Neuronal stem cell (in vitro differentiated cells): Measurements from ENCODE around the gene CBY2.

Experiments
- DNase-seq: peaks from one replicate; pipeline ENCODE4 v3.0.0-alpha.2; 2013; ENCODE audit warnings: low spot score
- H2AFZ ChIP-seq: one replicate; pipeline ENCODE4 v1.6.1; 2013; ENCODE audit warnings: mild to moderate bottlenecking, low read length, inconsistent platforms
- H2AK5ac ChIP-seq: 2 replicates; pipeline ENCODE4 v1.6.1; 2013; ENCODE audit warnings: low read depth, mild to moderate bottlenecking, inconsistent platforms, low read length, moderate library complexity, mixed read lengths
- H2BK120ac ChIP-seq: 2 replicates; pipeline ENCODE4 v1.6.1; 2013; ENCODE audit warnings: low read depth, mild to moderate bottlenecking, inconsistent platforms, low read length, moderate library complexity, mixed read lengths
- H2BK12ac ChIP-seq: one replicate; pipeline ENCODE4 v1.6.1; 2013; ENCODE audit warnings: low read length, inconsistent platforms
- H2BK15ac ChIP-seq: 2 replicates; pipeline ENCODE4 v1.6.1; 2013; ENCODE audit warnings: mild to moderate bottlenecking, low read length, inconsistent platforms, mixed read lengths
- H2BK5ac ChIP-seq: one replicate; pipeline ENCODE4 v1.6.1; 2013; ENCODE audit warnings: inconsistent platforms, mild to moderate bottlenecking, low read length, moderate library complexity
- H3K14ac ChIP-seq: one replicate; pipeline ENCODE4 v1.6.1; 2013; ENCODE audit warnings: low read length, inconsistent platforms
- H3K18ac ChIP-seq: 2 replicates; pipeline ENCODE4 v1.6.1; 2013; ENCODE audit warnings: low read length, inconsistent platforms
- H3K23ac ChIP-seq: 2 replicates; pipeline ENCODE4 v1.6.1; 2013; ENCODE audit warnings: low read depth, mild to moderate bottlenecking, mixed read lengths, low read length, inconsistent platforms; ENCODE audit not compliant: poor library complexity
- H3K27ac ChIP-seq: replicated peaks from 3 replicates; pipeline ENCODE4 v1.5.1; 2013; ENCODE audit warnings: low read length, inconsistent platforms
- H3K27me3 ChIP-seq, 3 experiments: 2 replicates each; pipeline ENCODE4 v1.6.1; 2013; ENCODE audit warnings: low read length in 3 of 3, mild to moderate bottlenecking in 2 of 3, inconsistent platforms in 1 of 3, low read depth in 1 of 3, mixed read lengths in 1 of 3, moderate library complexity in 1 of 3; ENCODE audit not compliant: control insufficient read depth in 3 of 3, insufficient read depth in 3 of 3
- H3K36me3 ChIP-seq, 2 donors: replicated peaks in 1 of 2; 2 replicates each; pipeline ENCODE4 v1.6.1; 2013; ENCODE audit warnings: low read length in 2 of 2; ENCODE audit not compliant: control insufficient read depth in 2 of 2, insufficient read depth in 2 of 2
- H3K4ac ChIP-seq: 2 replicates; pipeline ENCODE4 v1.6.1; 2013; ENCODE audit warnings: inconsistent platforms, mild to moderate bottlenecking, low read length, moderate library complexity
- H3K4me1 ChIP-seq, 2 donors: 1 replicate in 1 of 2; 2 replicates in 1 of 2; pipeline ENCODE4 v1.6.1; 2013; ENCODE audit warnings: low read length in 2 of 2, low read depth in 1 of 2; ENCODE audit not compliant: control insufficient read depth in 2 of 2, insufficient read depth in 1 of 2
- H3K4me2 ChIP-seq: one replicate; pipeline ENCODE4 v1.6.1; 2013; ENCODE audit warnings: mild to moderate bottlenecking, low read length, inconsistent platforms; ENCODE audit not compliant: insufficient read depth, poor library complexity, severe bottlenecking
- H3K4me3 ChIP-seq, 2 donors: 2 replicates each; pipeline ENCODE4 v1.5.1; 2013; ENCODE audit warnings: low read length in 2 of 2, mild to moderate bottlenecking in 2 of 2, inconsistent platforms in 1 of 2, moderate library complexity in 1 of 2
- H3K79me1 ChIP-seq: one replicate; pipeline ENCODE4 v1.6.1; 2013; ENCODE audit warnings: low read depth, mild to moderate bottlenecking, inconsistent platforms, low read length, moderate library complexity
- H3K9ac ChIP-seq: one replicate; pipeline ENCODE4 v1.6.1; 2013; ENCODE audit warnings: mild to moderate bottlenecking, low read depth, low read length, inconsistent platforms; ENCODE audit not compliant: poor library complexity
- H3K9me3 ChIP-seq, 2 donors: replicated peaks in 1 of 2; 2 replicates each; pipeline versions ENCODE3 to v1.6.1; 2013; ENCODE audit warnings: low read length in 2 of 2, mild to moderate bottlenecking in 2 of 2, inconsistent platforms in 1 of 2, low read depth in 1 of 2, mixed read lengths in 1 of 2, moderate library complexity in 1 of 2; ENCODE audit not compliant: control insufficient read depth in 2 of 2, insufficient read depth in 1 of 2
- H4K8ac ChIP-seq: one replicate; pipeline ENCODE4 v1.6.1; 2013; ENCODE audit warnings: low read depth, mild to moderate bottlenecking, inconsistent platforms, low read length, moderate library complexity
- H4K91ac ChIP-seq: one replicate; pipeline ENCODE4 v1.6.1; 2013; ENCODE audit warnings: low read length, low read depth, mild to moderate bottlenecking, inconsistent platforms; ENCODE audit not compliant: poor library complexity
- WGBS, 2 donors: extraction: QIAGEN DNeasy Blood & Tissue Kit; methylation state at CpG; one replicate each; pipeline ENCODE4 v1.1.7; 2013; ENCODE audit warnings: missing lambda C conversion rate in 2 of 2, mixed read lengths in 1 of 2; ENCODE audit not compliant: insufficient read length in 2 of 2, insufficient replicate concordance in 1 of 2; ENCODE audit errors: extremely low coverage in 2 of 2; 5-methylcytosine and 5-hydroxymethylcytosine counted together

CBY2 gene

DNA sequence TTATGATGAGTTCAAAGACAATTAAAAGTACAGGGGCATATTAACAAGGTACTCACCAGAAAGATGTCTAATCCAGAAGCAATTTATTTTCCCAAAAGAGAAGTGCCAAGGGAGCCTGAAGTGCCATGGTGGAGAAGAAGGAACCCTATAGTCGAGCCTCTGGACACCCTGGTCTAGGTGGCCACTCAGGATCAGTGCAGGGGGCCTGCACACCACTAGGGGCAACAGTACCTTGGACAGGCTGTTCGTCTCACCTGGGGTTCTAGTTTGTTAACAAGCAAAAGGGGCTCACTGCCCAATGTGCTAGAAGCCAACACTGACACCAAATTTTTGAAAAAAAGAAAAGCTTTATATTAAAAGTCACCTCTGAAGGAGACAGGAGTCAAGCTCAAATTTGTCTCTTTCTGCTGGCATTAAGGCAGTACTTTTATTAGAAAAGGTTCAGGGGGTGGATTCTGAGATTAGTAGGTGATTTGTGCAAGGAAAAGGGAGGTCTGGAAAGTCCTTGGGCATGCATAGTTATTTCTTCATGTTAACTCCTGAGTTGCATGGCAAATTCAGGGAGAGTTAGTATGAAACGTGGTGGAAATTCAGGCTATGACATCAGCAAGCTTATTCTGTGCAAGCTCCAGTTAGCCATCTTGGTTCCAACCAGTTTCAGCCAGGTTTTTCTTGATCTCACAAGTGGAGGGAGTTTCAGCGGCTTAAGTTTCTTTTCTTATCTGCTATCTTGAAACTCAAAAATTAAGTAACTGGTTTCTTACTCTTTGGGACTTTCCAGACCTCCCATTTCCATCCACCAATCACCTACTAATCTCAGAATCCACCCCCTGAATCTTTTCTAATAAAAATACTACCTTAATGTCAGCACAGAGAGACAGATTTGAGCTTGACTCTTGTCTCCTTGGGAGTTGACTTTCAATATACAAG lies 884 bp upstream of the CBY2 start:
- no peak overlapping the region for H3K4me2 ChIP-seq
- no peaks in the 10 kb centered on the region for H3K36me3 ChIP-seq
- H3K14ac ChIP-seq: no peak overlapping the region
- H4K8ac ChIP-seq: no peak overlapping the region
- H2AK5ac ChIP-seq: no peak overlapping the region
- WGBS, 2 donors: no CpG with 5 or more reads among the region's 4 CpGs
- no peaks in the 10 kb centered on the region for H3K79me1 ChIP-seq
- DNase-seq: no peak
- H2BK15ac ChIP-seq: no peak overlapping the region
- no peak overlapping the region for H2BK5ac ChIP-seq
- no peak overlapping the region for H3K4me3 ChIP-seq
- H3K23ac ChIP-seq: no peak overlapping the region
- no peak overlapping the region for H2BK120ac ChIP-seq
- H3K27me3 ChIP-seq: peaks cover 0 to 12% (median 0%) of the 10 kb centered on the region in 3 experiments
- peaks cover 4 to 13% of the 10 kb centered on the region in 2 donors for H3K4me1 ChIP-seq
- H3K9ac ChIP-seq: no peak overlapping the region
- no peak overlapping the region for H3K18ac ChIP-seq
- peak overlapping the region; percentile 47 for H2AFZ ChIP-seq
- peaks cover 0 to 2% of the 10 kb centered on the region in 2 donors for H3K9me3 ChIP-seq
- H4K91ac ChIP-seq: no peak overlapping the region
- no peak overlapping the region for H3K27ac ChIP-seq
- no peak overlapping the region for H3K4ac ChIP-seq
- H2BK12ac ChIP-seq: no peak overlapping the region

DNA sequence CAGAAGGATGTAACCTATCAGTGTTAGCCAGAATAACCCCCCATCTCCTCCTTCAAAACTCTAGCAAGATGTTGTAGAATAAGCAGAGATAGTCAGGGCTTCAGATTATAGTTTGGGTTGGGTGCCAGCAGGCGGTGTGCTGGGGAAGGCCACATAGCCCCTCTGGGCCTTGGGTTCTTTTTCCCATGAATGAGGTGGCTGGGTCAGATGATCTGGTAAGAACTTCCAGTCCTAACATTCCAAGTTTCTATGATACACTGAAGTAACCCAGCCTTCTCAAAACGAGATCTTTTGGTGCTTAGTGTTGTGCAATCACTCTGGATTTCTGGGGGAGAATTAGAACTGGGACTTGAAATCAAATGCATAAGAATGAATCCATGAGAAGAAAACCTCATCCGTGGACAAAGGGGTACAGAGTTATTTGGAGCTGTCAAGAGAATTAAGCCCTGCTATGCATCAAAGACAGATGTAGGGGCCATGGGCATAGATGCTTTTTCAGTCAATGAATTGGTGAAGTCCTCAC lies 810 bp downstream of the CBY2 start:
- Histone ChIP-seq H2AK5ac (no peak overlapping the region), H3K4me2 (no peak overlapping the region), H3K9me3 (peaks cover 0 to 2% of the 10 kb centered on the region in 2 donors), H3K4me1 (peaks cover 4 to 13% of the 10 kb centered on the region in 2 donors), H3K27ac (no peak overlapping the region), H3K23ac (no peak overlapping the region), H3K79me1 (no peaks in the 10 kb centered on the region), H4K8ac (no peak overlapping the region), H3K36me3 (no peaks in the 10 kb centered on the region), H4K91ac (no peak overlapping the region), H2BK15ac (no peak overlapping the region), H3K18ac (no peak overlapping the region), H2AFZ (no peak overlapping the region), H3K27me3 (peaks cover 0 to 19% (median 0%) of the 10 kb centered on the region in 3 experiments), H3K4ac (no peak overlapping the region), H2BK120ac (no peak overlapping the region), H3K4me3 (no peak overlapping the region), H2BK12ac (no peak overlapping the region), H2BK5ac (no peak overlapping the region), H3K14ac (no peak overlapping the region), H3K9ac (no peak overlapping the region)
- no CpG with 5 or more reads among the region's 3 CpGs for WGBS, 2 donors
- no peak for DNase-seq

DNA sequence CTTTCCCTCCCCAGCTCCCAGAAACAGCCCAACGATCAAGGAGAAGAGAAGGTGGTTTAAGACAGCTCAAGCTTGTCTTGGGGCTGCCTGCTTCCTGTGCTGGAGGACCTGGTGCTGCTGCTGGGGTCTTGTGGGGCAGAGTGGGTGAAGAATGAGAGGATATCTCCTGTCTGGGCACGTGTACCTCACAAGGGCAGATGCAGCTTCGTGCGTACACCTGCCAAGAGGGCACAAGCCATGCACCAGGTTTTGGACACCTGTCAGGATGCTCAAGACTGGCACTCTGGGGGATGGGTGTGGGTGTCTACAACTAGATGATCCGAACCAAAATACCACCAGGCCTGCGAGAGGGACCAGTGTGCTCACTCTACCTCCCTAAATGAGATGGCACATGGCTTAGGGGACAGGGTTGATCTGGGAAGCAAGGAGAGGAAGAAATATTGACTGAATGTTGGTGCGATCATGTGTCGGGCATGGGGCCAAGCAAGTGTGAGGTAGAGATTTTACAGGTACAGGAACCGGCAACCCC lies 2.2 kb downstream of the CBY2 start:
- H2BK5ac ChIP-seq: peak overlapping the region; percentile 25
- no peak overlapping the region for H4K91ac ChIP-seq
- H3K4me2 ChIP-seq: no peak overlapping the region
- no peak overlapping the region for H3K4ac ChIP-seq
- no peak overlapping the region for H3K4me3 ChIP-seq
- no peak overlapping the region for H3K23ac ChIP-seq
- peak overlapping the region; percentile 10 for H3K14ac ChIP-seq
- H3K9me3 ChIP-seq: peaks cover 0 to 2% of the 10 kb centered on the region in 2 donors
- peaks cover 4 to 13% of the 10 kb centered on the region in 2 donors for H3K4me1 ChIP-seq
- no peaks in the 10 kb centered on the region for H3K36me3 ChIP-seq
- H2BK120ac ChIP-seq: no peak overlapping the region
- no peak overlapping the region for H3K9ac ChIP-seq
- H2BK15ac ChIP-seq: no peak overlapping the region
- WGBS, 2 donors: no CpG with 5 or more reads among the region's 9 CpGs
- no peak overlapping the region for H2AFZ ChIP-seq
- H4K8ac ChIP-seq: no peak overlapping the region
- peaks cover 0 to 19% (median 0%) of the 10 kb centered on the region in 3 experiments for H3K27me3 ChIP-seq
- no peak overlapping the region for H2AK5ac ChIP-seq
- H3K27ac ChIP-seq: no peak overlapping the region
- no peak for DNase-seq
- peak overlapping the region; percentile 1 for H3K18ac ChIP-seq
- H3K79me1 ChIP-seq: no peaks in the 10 kb centered on the region
- no peak overlapping the region for H2BK12ac ChIP-seq
